ENCODE data around the gene RPL12. TPM values are rescaled to one million over a fixed set of nuclear protein-coding genes. Genes with fewer than 3 reads are reported as not detected.
A peak's percentile ranks its signal among the peaks of the same experiment; 100 is the strongest.

RPL12 gene
- total RNA-seq, 1 donor from 2014 or later = 1,693 TPM

DNA sequence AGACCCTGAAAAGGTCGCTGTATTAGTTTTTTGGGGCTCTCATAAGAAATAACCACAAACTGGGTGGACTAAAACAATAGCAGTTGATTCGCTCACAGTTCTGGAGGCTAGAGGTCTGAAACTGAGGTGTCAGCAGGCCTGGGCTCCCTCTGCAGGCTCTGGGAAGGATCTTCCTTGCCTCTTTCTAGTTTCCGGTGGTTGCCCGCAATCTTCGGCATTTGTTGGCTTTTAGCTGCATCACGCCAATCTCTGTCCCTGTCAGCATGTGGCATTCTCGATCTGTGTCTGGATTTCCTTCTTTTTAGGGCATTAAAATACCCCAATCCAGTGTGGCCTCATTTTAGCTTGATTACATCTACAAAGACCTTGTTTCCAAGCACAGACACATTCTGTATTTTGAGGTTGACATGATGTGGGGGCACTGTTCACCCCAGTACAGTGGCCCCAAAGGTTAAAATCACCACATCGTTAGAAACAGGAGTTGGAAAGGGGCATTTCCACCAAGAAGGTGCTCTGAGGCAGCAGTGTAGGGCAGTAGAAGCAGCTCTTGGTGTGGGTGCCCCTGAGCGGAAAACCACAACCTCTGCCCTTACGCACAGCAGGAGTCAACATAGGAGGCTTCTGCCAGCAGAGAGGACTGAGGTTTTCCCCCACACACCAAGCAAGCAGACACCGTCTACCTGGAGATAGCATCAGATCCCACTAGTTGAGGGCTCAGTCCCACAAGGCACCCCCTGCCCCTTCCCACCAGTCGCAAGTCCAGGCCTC lies 13.5 kb downstream of the RPL12 start:
- DNase-seq = no peak

DNA sequence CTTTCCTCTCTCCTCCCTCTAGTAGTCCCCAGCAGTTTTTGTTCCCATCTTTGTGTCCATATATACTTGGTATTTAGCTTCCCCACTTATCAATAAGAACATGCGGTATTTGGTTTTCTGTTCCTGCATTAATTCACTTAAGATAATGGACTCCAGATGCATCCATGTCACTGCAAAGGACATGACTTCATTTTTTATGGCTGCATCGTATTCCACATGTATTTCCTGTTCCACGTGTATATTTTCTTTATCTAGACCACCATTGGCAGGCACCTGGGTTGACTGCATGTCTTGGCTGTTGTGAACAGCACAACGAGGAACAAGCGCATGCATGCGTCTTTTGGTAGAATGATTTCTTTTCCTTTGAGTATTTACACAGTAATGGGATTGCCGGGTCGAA lies 20.8 kb downstream of the RPL12 start:
- DNase-seq = no peak

DNA sequence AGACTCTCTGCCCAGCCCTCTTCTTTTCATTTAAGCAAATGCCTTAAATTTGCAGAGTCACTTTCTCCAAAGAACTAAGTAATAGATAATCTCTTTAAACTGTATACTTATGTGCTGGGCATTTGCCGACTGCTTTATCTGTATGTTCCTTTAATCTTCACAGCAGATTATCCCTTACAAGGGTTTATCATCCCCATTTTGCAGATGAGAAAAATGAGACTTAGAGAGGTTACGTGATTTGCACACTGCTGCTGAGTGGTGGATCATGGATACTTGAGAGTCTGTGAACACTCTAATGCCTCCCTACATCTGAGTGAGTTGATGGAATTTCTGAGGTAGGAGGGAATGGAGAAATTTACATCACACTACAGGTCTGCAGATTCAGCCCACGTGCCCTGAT lies 22.9 kb downstream of the RPL12 start:
- no peak for DNase-seq

DNA sequence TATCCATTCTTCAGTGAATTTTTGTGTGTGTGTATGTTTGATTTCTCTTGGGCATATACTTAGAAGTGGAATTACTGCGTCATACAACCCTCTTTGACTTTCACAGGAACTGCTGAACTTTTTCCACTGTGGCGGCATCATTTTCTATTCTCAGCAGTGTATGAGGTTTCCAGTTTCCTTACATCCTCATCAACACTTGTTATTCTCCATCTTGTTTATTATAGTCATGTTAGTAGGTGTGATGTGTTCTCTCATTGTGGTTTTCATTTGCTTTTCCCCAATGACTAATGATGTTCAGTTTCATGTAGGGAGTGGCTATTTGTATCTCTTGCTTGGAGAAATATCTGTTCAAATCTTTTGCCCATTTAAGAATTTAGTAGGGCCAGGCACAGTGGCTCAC lies 24.4 kb downstream of the RPL12 start:
- no peak for DNase-seq

DNA sequence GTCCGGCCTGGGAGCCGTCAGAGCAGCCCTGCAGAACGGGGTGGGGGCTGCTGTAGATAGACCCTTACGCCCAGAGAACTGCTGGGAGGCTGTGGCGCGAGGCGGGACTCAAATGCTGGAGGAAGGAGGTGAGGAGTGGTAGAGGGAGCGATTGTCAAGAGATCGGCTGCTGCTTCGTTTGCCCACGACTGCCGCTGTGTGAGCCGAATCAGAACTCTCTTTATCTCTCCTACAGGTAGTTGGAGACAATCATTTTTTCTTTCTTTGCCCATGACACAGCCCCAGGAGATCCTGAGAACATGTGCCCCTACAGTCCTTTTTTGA lies 26.6 kb downstream of the RPL12 start:
- DNase-seq = no peak

DNA sequence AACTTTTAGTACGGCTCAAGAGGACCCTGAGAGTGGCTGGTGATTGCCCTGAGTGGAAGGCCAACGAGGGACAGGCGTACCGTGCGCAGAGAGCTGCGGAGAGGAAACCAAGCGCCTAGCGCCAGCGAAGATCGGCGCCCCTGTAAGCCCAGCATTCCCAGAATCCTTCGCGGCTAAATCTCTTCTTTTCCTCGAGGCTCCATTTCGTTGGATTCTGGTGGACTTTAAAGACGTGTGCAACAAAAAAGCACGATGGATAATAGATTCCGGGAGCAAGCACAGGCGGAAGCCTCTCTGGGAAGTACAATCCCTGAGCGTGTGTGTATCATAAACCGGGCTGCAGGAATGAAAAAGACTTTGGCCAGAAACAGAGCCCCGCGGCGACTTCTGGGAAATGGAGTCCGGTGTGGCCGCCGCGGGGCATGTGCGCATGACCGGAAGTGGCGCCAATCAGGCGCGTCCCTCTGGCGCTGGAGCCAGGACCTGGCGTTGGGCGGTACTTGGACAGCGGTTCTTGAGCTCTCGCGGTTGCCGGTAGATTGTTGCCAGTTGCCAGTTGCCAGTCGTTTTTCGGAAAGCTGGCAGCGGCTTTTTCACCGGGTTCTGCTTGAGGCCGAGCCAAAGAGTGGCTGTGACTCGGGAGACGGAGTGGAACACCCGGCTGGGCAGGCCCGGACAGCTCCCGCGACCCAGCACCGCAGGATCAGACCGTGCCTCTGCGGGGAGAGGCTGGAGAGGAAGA lies 27.1 kb downstream of the RPL12 start, which contains the start of gene ZNF79:
Gene ZNF79 (plus strand): TSS at position 449 of the 742 bp plus-strand sequence. CDS start 406 bp downstream, outside the sequence.
- DNase-seq = peak; percentile 97

DNA sequence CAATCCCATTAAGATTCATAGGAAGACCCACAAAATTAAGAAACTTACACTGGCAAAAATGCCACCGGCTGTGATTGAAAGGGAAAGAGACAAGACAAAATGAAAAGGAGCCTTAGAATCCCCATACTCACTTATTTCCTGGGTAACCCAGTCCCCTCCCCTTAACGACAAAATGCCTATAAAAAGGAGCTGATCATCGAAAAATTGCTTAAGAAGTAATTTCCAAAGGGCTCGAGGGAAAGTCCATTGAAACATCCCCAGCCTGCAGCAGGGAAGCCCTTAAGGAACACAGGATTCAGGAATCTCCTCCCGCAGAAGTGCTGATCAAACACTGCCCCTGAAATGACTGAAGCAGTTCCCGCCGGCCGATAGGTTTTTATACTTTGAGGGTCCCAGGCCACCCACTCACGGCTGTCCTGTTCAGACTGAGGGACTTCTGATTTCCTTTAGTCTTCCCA lies 27.7 kb downstream of the RPL12 start:
- no peak for DNase-seq

DNA sequence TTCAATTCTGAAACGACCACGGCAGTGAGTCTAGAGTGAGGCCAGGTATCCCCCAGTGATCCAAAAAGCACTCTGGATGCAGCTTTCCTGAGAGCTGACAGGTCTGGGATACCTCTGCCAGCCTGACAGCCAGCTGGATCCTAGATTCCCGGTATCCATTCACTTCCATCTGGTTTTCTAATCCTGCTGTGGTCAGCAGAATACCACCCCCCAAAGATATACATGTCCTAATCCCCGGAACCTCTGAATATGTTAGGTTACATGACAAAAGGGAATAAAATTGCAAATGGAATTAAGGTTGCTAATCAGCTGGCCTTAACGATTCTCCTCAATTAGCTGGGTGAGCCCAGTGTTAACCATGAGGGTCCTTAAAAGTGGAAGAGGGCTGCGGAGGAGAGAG lies 28.4 kb downstream of the RPL12 start:
- DNase-seq = no peak

DNA sequence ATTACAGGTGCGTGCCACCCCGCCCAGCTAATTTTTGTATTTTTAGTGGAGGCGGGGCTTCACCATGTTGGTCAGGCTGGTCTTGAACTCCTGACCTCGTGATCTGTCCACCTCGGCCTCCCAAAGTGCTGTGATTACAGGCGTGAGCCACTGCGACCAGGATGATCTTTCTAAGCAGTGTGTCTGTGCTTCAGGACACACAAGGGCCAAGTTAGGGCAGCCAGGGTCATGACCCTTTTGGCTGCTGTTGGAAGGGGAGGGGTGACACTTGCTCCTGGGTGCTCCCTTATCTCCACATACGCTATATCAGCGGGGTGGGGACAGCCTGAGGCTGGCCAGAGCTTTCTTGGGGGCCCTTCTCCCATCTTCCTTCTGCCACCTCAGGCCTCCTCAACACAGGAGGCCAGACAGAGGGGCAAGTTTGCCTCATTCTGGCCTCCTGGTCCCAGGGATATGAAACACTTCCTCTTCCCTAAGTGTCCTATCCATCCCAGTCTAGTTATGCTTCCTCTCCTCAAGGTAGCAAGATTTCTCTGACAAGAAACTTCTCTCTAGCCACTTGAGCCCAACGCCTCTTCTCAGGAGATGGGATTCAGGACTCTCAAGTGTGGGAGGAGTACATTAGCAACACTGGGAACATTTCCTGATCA lies 28.9 kb downstream of the RPL12 start:
- DNase-seq = no peak

DNA sequence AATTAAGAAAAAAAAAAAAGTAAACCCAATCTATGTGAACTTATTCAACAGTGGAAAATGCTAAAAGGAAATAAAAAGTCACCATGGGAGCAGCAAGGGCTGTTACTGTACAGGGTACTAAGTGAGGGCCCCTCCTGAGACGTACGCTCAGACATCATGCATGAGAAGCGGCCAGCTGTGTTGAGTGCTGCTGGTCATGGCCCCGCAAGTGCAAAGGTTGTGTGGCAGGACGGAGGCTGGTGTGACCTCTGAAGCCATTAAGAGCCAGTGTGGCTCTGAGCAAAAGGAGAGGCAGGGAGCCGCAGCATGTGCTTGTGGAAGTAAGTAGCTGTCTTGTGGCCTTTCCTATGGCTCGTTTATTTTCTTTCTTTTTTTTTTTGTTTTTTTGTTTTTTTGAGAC lies 30.1 kb downstream of the RPL12 start:
- no peak for DNase-seq

DNA sequence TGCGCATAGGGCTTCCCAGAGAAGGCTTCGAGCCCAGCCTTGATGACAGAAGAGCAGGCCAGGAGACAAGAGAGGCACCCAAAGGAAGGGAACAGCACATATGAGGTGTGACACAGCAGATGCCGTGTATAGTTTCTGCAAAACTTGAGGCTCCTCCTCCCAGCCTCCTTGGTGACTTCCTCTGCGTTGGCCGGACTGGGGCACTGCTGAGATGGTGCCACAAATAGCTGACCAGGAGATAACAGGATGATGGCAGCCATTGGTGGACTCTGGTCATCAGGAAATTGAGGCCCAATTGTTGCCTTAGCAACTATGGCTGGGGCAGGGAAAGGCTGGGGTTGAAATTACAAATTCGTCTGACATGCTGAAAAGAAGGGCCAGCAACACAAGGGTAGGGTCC lies 31.9 kb downstream of the RPL12 start:
- no peak for DNase-seq

DNA sequence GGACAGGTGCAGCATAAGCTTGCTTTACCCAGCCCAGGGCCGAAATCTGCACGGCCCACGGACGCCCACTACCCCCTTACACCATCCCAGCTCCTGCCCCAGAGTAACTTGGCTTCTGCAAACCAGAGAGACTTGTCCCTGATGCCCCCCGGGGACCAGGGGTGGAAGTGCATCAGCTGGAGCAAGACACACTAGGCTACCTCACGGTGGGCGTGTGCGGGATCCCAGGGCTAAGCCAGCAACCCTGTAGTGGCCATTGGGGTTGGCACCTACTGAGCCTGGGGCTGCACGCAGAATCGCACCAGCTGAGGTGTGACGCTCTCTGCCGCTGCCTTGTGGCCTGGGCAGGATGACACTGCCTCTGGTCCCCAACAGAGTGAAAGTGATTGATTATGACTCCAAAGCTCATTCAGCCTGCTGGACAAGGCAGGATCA lies 33.2 kb downstream of the RPL12 start:
- peak; percentile 46 for DNase-seq

DNA sequence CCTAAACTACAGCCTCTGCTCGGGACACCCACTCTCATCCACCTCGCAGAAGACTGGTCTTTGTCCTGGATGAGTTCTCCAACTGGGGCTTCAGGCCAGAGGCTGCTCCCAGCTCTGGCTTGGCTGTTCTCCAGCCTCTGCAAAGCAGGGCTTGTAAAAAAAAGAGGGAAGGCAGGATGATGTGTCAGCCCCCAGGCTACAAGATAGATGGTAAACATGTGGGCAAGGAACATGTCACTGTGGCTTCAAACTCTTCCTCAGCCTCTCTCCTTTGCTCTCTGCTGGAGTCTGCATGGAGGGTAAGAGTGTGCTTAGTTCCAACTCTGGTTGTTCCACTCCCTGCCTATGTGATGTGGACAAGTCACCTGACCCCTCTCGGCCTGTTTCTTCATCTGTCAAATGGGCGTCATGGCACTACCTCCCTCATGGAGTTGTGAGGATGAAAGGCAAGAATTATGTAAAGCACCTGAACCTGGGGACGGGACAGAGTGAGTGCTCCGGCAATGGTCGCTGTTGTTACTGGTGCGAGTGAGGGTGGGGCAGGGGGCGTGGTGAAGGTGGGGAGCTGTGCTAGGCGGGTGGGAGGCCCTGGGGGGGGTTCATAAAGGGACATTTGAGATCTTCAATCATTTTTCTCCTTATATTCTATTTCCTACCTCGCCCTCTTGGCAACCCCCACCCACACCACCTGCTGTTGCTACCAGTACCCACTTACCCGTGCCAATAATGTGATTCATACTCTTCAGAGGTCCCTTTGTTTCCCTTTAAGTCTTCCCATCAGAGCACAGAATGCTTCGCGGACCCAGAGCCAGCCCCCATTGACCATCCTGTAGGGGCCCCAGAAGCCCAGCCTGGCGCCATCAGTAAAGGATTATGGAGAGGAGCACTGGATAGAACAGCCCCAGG lies 33.8 kb downstream of the RPL12 start:
- DNase-seq = no peak

DNA sequence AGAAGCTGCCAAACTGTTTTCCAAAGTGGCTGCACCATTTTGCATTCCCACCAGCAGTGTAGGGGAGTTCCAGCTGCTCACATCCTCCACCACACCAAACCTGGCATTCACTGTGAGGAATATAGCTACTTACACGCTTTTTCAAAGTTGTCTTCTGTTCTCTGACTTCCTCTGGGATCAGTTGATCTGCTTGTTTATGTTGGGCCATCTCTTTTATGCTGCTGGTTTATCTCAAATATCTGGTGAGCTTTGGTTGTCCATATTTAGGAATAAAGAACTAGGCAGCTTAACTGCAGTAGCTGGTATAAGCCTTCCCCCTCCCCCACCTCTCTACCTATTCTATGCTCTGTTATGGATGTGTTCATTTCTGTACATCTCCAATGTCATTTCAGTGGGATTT lies 35.5 kb downstream of the RPL12 start:
- DNase-seq = no peak

DNA sequence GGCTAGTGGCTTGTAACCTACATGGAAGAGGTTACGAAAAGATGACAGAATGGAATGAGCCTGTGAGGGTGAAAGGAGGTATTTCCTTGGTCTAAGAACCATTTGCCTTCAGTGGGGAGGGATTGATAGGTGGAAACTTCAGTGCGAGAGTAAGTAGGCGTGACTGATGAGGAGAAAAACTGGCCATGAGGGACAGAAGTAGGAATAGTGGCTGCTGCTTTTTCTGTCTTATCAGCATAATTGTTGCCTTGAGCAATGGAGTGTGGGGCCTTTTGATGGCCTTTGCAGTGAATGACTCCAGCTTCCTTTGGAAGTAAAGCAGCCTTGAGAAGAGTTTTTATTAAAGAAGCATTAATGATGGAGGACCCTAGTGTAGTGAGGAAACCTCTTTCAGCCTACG lies 36.1 kb downstream of the RPL12 start:
- no peak for DNase-seq

DNA sequence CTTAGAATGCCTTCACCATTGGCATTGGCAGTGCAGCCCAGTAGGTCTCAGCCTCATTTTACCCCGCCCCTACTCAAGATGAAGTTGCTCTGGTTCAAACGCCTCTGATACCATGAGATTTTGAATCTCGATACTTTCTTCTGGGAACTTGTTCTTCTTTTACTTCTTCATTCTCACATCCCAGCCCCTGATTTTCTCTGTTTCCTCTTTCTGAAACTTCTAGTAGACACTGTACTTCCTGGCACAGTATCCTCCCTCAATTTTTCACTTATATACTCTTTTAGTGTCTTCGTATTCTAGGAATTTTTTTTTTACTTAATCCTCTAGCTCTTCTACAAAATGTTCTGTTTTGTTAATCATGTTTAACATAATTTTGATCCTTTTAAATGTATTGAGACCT lies 40.1 kb downstream of the RPL12 start:
- no peak for DNase-seq

DNA sequence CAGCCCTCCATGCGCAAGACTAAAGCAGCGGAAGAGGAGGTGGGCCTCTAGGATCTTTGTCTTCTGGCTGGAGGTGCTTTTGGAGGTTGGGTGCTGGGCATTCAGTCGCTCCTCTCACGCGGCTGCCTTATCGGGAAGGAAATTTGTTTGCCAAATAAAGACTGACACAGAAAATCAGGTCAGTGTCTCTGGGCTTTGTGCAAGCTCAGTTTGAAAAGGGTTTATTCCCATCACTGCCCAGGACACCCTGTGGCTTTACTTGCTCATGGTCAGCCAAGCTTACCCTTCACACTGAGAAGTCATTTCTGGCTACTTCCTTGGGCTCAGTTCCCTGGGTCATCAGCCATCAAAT lies 43.7 kb downstream of the RPL12 start:
- no peak for DNase-seq

DNA sequence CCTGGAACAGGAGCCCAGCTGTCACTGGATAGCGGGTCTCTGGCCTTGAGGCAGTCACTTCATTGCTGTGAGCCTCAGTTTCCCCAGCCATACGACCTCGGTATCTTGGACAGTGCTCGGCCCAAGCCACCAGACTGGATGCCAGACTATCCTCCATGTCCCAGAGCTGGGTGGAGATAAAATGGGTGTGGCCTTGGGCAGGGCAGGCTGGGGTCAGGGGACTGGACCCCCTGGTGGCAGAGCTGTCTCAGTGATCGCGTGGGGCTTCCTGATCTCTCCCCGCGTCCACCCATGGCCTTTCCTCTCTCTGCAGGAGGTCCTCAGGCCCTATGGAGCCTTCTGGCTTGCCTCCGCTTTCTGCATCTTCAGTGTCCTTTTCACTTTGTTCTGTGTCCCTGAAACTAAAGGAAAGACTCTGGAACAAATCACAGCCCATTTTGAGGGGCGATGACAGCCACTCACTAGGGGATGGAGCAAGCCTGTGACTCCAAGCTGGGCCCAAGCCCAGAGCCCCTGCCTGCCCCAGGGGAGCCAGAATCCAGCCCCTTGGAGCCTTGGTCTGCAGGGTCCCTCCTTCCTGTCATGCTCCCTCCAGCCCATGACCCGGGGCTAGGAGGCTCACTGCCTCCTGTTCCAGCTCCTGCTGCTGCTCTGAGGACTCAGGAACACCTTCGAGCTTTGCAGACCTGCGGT lies 44.3 kb downstream of the RPL12 start:
- no peak for DNase-seq

DNA sequence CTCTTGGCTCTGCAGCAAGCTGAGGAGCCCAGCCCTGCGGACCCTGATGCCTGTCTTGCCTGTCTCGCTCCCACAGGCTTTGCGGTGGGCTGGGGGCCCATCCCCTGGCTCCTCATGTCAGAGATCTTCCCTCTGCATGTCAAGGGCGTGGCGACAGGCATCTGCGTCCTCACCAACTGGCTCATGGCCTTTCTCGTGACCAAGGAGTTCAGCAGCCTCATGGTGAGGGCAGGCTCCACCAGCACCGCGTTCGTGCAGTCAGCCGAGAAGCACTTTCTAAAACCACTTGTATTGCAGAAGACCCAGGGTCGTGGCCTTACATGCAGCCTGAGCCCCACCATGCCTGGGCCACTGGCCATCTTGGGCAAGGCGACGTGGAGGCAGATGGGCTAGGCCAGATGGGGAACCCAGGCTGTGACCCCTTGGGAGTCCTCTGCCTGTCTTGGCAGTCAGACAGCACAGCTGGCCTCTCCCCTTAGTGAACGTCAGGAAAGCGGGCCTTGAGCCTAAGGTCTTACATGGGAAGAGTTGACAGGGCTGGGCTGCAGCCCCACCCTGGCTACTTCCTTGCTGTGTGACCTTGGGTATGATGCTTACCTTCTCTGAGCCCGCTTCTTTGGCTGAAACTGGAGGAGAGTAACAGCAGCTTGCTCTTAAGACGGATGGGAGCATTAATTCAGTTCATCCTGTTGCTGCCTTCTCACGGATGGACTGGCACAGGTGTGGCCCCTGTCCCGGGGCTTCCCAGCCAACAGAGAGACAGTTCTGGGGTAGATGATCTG lies 45.7 kb downstream of the RPL12 start:
- DNase-seq = no peak

DNA sequence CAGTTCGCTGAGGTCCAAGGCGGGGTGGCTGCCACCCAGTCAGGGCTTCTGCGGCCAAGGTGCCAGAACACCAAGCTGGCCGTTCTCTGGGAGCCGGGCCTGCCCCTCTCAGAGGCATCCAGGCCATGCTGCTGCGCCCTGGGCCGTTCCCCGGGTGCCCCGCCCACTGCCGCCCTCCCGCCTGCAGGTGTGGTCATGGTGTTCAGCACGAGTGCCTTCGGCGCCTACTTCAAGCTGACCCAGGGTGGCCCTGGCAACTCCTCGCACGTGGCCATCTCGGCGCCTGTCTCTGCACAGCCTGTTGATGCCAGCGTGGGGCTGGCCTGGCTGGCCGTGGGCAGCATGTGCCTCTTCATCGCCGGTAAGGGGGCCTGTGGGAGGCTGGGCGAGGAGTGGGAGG lies 46.6 kb downstream of the RPL12 start:
- no peak for DNase-seq

DNA sequence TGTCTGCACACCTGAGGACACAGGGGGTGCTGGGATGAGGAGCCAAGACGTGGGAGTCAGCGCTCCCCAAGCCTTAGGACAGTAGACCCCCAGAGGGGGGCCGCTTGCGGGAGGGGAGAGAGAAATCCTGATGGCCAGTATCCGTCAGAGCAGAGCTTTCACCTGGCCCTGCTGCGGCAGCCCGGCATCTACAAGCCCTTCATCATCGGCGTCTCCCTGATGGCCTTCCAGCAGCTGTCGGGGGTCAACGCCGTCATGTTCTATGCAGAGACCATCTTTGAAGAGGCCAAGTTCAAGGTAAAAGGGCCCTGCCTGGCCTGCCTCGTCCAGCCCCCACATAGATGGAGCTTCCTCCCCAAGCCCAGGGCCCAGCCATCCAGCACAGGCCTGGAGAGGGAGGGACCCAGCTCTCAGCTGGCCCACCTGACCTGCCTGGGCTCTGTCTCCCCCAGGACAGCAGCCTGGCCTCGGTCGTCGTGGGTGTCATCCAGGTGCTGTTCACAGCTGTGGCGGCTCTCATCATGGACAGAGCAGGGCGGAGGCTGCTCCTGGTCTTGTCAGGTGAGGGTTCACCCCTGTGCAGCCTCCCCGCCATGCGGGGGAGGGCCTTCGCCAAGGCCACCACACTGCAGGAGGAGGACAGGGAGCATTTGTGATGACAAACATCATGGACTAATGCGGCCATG lies 47.6 kb downstream of the RPL12 start:
- no peak for DNase-seq
